ENCODE measurements around the gene TTC7B. TPM values are rescaled to one million over a fixed set of nuclear protein-coding genes. Genes with fewer than 3 reads are reported as not detected.

Gene TTC7B
- total RNA-seq, 1 experiment from 2014 or later = 70.6 TPM

DNA sequence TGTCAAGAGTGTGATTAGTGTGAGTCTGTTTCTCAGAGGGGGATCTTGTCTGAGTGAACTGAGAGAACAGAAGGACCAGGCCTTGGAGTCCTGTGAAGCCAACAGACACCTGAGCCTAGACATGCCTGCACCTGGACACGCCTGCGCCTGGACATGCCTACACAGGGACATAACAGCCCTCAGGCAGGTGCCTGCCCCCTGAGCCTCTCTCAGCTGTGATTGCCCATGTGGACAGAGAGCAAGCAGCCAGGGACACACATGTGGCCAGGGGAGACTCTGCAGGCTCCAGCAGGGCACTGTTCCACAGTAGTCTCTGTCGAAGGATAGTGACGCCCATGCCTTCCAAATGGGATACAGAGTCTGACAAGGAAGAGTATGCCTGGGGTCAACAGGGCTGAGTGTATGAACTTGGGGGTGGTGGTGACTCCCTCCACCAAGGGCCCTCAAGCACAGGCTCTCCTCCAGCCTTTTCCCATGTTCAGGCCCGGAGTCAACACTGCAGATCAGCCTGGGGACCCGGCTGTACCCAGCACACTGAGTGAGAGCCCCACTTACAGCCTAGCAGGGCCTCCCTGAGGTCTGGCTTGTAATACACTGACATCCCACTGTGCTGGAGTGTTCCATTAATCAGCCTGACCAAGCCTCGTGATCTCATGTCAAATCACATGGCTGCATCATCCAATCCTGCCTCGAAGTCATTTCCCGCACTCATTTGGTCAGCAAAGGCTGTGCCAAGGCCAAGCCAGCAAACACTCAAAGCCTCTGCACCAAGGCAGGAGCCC lies 246.4 kb downstream of the TTC7B start:
- DNase-seq (ENCODE audit: low read depth, low spot score) = no peak
- no peaks in the 10 kb centered on the region for H3K27me3 ChIP-seq (ENCODE audit: insufficient read depth, low read length)
- no peaks in the 10 kb centered on the region for H3K79me2 ChIP-seq (ENCODE audit: insufficient read depth, low read length)
- RAD21 ChIA-PET (ENCODE audit: low non-redundant PET in 1 of 2, low total read pairs in 2 of 2, uncharacterized antibody in 2 of 2, unreplicated experiment in 2 of 2) = no interaction called here
- no peak overlapping the region for H3K4me2 ChIP-seq (ENCODE audit: low read length)
- no TSS peak for BruUV-seq (replicated peaks)
- no peaks in the 10 kb centered on the region for H4K20me1 ChIP-seq (ENCODE audit: insufficient read depth)
- CTCF ChIA-PET = no interaction called here
- no peaks in the 10 kb centered on the region for H3K9me3 ChIP-seq (ENCODE audit: control insufficient read depth in 1 of 2, insufficient read depth in 1 of 2, low read depth in 1 of 2, low read length in 2 of 2)
- no peak overlapping the region for H2AFZ ChIP-seq (ENCODE audit: low read depth, low read length, poor library complexity, severe bottlenecking)
- H3K4me3 ChIP-seq (replicated peaks in 1 of 2; ENCODE audit: low read depth in 1 of 2, low read length in 2 of 2) = no peak overlapping the region
- TF ChIP-seq ZNF274 (IDR thresholded peaks at IDR 0.05; ENCODE audit: low read depth, low read length) (no peak), JUND (IDR thresholded peaks at IDR 0.05) (no peak), CEBPB (IDR thresholded peaks at IDR 0.05; ENCODE audit: low read depth) (no peak), RAD21 (IDR thresholded peaks at IDR 0.05; ENCODE audit: low read depth) (no peak), SRF (IDR thresholded peaks at IDR 0.05; ENCODE audit: low read depth) (no peak), SP1 (IDR thresholded peaks at IDR 0.05; ENCODE audit: low read depth) (no peak), EGR1 (IDR thresholded peaks at IDR 0.05; ENCODE audit: low read depth) (no peak), EZH2 (IDR thresholded peaks at IDR 0.05) (no peak), ZFX (IDR thresholded peaks at IDR 0.05) (no peak), ELF1 (IDR thresholded peaks at IDR 0.05; ENCODE audit: borderline replicate concordance, low read depth) (no peak), EZH2phosphoT487 (IDR thresholded peaks at IDR 0.05; ENCODE audit: borderline replicate concordance) (no peak), TCF7L2 (IDR thresholded peaks at IDR 0.05; ENCODE audit: borderline replicate concordance, extremely low read depth, insufficient read depth, insufficient read length) (no peak), POLR2AphosphoS5 (IDR thresholded peaks at IDR 0.05; ENCODE audit: low read depth, low read length) (no peak), POLR2A (IDR thresholded peaks at IDR 0.05; ENCODE audit: borderline replicate concordance, extremely low read depth, insufficient read depth, insufficient read length) (no peak)
- TF ChIP-seq, protein P1, sequence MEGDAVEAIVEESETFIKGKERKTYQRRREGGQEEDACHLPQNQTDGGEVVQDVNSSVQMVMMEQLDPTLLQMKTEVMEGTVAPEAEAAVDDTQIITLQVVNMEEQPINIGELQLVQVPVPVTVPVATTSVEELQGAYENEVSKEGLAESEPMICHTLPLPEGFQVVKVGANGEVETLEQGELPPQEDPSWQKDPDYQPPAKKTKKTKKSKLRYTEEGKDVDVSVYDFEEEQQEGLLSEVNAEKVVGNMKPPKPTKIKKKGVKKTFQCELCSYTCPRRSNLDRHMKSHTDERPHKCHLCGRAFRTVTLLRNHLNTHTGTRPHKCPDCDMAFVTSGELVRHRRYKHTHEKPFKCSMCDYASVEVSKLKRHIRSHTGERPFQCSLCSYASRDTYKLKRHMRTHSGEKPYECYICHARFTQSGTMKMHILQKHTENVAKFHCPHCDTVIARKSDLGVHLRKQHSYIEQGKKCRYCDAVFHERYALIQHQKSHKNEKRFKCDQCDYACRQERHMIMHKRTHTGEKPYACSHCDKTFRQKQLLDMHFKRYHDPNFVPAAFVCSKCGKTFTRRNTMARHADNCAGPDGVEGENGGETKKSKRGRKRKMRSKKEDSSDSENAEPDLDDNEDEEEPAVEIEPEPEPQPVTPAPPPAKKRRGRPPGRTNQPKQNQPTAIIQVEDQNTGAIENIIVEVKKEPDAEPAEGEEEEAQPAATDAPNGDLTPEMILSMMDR (IDR thresholded peaks at IDR 0.05 in 2 of 3, conservative IDR thresholded peaks at IDR 0.05 in 1 of 3; ENCODE audit: borderline replicate concordance in 1 of 3, insufficient read depth in 1 of 3, low read depth in 2 of 3, low read length in 2 of 3) = no peak
- TF ChIP-seq, protein P2, sequence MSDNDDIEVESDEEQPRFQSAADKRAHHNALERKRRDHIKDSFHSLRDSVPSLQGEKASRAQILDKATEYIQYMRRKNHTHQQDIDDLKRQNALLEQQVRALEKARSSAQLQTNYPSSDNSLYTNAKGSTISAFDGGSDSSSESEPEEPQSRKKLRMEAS (IDR thresholded peaks at IDR 0.05) = no peak
- no peaks in the 10 kb centered on the region for H3K4me1 ChIP-seq (ENCODE audit: control insufficient read depth in 1 of 2, insufficient read depth in 2 of 2, low read length in 2 of 2)
- H3K9ac ChIP-seq (ENCODE audit: low read length) = no peak overlapping the region
- no peaks in the 10 kb centered on the region for H3K36me3 ChIP-seq (ENCODE audit: control insufficient read depth in 1 of 2, insufficient read depth in 2 of 2, low read length in 2 of 2)
- H3K9me2 ChIP-seq (ENCODE audit: insufficient read depth) = no peaks in the 10 kb centered on the region
- intact Hi-C loops (cut with micrococcal nuclease) = no loop called here
- H3K27ac ChIP-seq (ENCODE audit: low read depth, low read length) = no peak overlapping the region
- POLR2A ChIA-PET = no interaction called here
- ATAC-seq = no peak
